Muscle of arm (tissue), 12 donors: Measurements from ENCODE around the gene FAM83C. TPM values are rescaled to one million over a fixed set of nuclear protein-coding genes. Genes with fewer than 3 reads are reported as not detected.
"Not testable (repeated sequence)": the region's sequence is repeated elsewhere in the genome, so short reads cannot be mapped to it uniquely, and the experiment has no call there.

Experiments
- DNase-seq: peaks from one replicate; pipeline ENCODE4 v3.0.0-alpha.2; 2013
- polyA plus RNA-seq, 12 donors: library from polyadenylated mRNA; unstranded; fragments of 120-200 nt; gene quantifications; one replicate each; pipeline ENCODE4 v1.2.1, GENCODE V29; 2013; ENCODE audit not compliant: insufficient read length in 12 of 12

The FAM83C gene
- polyA plus RNA-seq, 12 donors = 1.4 to 12.1 (median 4.5) TPM; not detected in 9

- DNase-seq = no peak
These were observed 27.1 kb upstream of the FAM83C start for GRCh38 chr20:35319192-35319870.

- no peak for DNase-seq
These were observed 26.4 kb upstream of the FAM83C start for GRCh38 chr20:35318502-35319157.

GRCh38 chr20:35317416-35318210 is 25.4 kb upstream of the FAM83C start:
- no peak for DNase-seq

- no peak for DNase-seq
These were observed 23.9 kb upstream of the FAM83C start for GRCh38 chr20:35316086-35316485.

GRCh38 chr20:35315632-35316020 is 23.4 kb upstream of the FAM83C start:
- DNase-seq = not testable (repeated sequence)

GRCh38 chr20:35314816-35315631 is 22.8 kb upstream of the FAM83C start:
- DNase-seq = no peak

- no peak for DNase-seq
These were observed 20.1 kb upstream of the FAM83C start for GRCh38 chr20:35312318-35312717.

GRCh38 chr20:35311822-35312221 is 19.6 kb upstream of the FAM83C start:
- DNase-seq = no peak

GRCh38 chr20:35311409-35311808 is 19.2 kb upstream of the FAM83C start:
- DNase-seq = no peak

- no peak for DNase-seq
These were observed 15.7 kb upstream of the FAM83C start for GRCh38 chr20:35307666-35308653.

- no peak for DNase-seq
These were observed 14.8 kb upstream of the FAM83C start for GRCh38 chr20:35306931-35307517.

- no peak for DNase-seq
These were observed 13.7 kb upstream of the FAM83C start for GRCh38 chr20:35305682-35306556.

- DNase-seq = no peak
These were observed 12.7 kb upstream of the FAM83C start for GRCh38 chr20:35304956-35305355.

- DNase-seq = peak; percentile 77
These were observed 11.7 kb upstream of the FAM83C start for GRCh38 chr20:35303735-35304491.

- no peak for DNase-seq
These were observed 11.1 kb upstream of the FAM83C start for GRCh38 chr20:35303382-35303734.

- DNase-seq = no peak
These were observed 10.5 kb upstream of the FAM83C start for GRCh38 chr20:35302421-35303335.

GRCh38 chr20:35301426-35301825 is 9.2 kb upstream of the FAM83C start:
- no peak for DNase-seq
